Activated CD8-positive, alpha-beta T cell treated with anti-CD3 and anti-CD28 coated beads for 36 hours (primary cell): ENCODE measurements around the gene PDE8B. TPM values are rescaled to one million over a fixed set of nuclear protein-coding genes. Genes with fewer than 3 reads are reported as not detected.

ENCODE experiments used
- ATAC-seq: fragments of 200-7000 bp; cut with Tn5 transposase; one replicate; pipeline ENCODE4 v1.10.0; 2021; ENCODE audit warnings: mild to moderate bottlenecking, moderate library complexity
- CTCF ChIA-PET: fragments of 350-600 bp; sonication (Branson Sonifier 250); formaldehyde crosslinking; loops from one replicate; lab custom pipeline; 2021; ENCODE audit warnings: antibody characterized with exemption; lab: Charles Lee
- POLR2A ChIA-PET: fragments of 350-600 bp; sonication (Branson Sonifier 250); formaldehyde crosslinking; loops from one replicate; lab custom pipeline; 2021; ENCODE audit warnings: antibody characterized with exemption; lab: Charles Lee
- DNase-seq: peaks from one replicate; pipeline ENCODE4 v3.0.0-alpha.2; 2020
- H3K27ac Mint-ChIP-seq: one replicate; pipeline ENCODE4 v1.8.0; 2021; ENCODE audit warnings: mild to moderate bottlenecking, mixed read lengths
- H3K27me3 Mint-ChIP-seq: one replicate; pipeline ENCODE4 v1.8.0; 2021; ENCODE audit warnings: mixed read lengths
- H3K36me3 Mint-ChIP-seq: one replicate; pipeline ENCODE4 v1.8.0; 2021; ENCODE audit warnings: low read depth, mixed read lengths
- H3K4me1 Mint-ChIP-seq: one replicate; pipeline ENCODE4 v1.8.0; 2021; ENCODE audit warnings: low read depth, mixed read lengths
- H3K4me3 Mint-ChIP-seq: one replicate; pipeline ENCODE4 v1.8.0; 2021; ENCODE audit warnings: mild to moderate bottlenecking, moderate library complexity, mixed read lengths
- H3K9me3 Mint-ChIP-seq: one replicate; pipeline ENCODE4 v1.8.0; 2021; ENCODE audit warnings: mixed read lengths
- intact Hi-C: fragments of 100-400 bp; cut with micrococcal nuclease; formaldehyde crosslinking; loops from one replicate; pipeline ENCODE4 v1.10.0; 2022
- total RNA-seq, 2 experiments: library from RNA; stranded (reverse); gene quantifications; one replicate each; pipeline ENCODE4 v1.2.3, GENCODE V29; 2021
- TF ChIP-seq, protein P1 (sequence below): fragments of 200-600 bp; IDR thresholded peaks from one replicate; pipeline ENCODE4 v1.8.0; 2022; ENCODE audit warnings: antibody characterized with exemption, mild to moderate bottlenecking

The PDE8B gene
- total RNA-seq, 2 experiments from 2014 or later: 0.47 TPM; not detected in 1

- TF ChIP-seq, protein P1, sequence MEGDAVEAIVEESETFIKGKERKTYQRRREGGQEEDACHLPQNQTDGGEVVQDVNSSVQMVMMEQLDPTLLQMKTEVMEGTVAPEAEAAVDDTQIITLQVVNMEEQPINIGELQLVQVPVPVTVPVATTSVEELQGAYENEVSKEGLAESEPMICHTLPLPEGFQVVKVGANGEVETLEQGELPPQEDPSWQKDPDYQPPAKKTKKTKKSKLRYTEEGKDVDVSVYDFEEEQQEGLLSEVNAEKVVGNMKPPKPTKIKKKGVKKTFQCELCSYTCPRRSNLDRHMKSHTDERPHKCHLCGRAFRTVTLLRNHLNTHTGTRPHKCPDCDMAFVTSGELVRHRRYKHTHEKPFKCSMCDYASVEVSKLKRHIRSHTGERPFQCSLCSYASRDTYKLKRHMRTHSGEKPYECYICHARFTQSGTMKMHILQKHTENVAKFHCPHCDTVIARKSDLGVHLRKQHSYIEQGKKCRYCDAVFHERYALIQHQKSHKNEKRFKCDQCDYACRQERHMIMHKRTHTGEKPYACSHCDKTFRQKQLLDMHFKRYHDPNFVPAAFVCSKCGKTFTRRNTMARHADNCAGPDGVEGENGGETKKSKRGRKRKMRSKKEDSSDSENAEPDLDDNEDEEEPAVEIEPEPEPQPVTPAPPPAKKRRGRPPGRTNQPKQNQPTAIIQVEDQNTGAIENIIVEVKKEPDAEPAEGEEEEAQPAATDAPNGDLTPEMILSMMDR: no peak
- Mint-ChIP-seq H3K27ac (no peak overlapping the region), H3K4me1 (no peaks in the 10 kb centered on the region), H3K27me3 (peaks cover 30% of the 10 kb centered on the region), H3K36me3 (no peaks in the 10 kb centered on the region), H3K4me3 (no peak overlapping the region), H3K9me3 (no peaks in the 10 kb centered on the region)
- CTCF ChIA-PET: interaction anchor here (0.6 to 1.4 kb wide), 4 partner anchors 18 to 466 kb away, joined by 3 read pairs; no protein-coding TSS in a partner anchor
- POLR2A ChIA-PET: no interaction called here
- no peak for DNase-seq
- no peak for ATAC-seq
- intact Hi-C loops: no loop called here
Measured at GRCh38 chr5:77221115-77221514, 10.6 kb downstream of the PDE8B start.

DNA sequence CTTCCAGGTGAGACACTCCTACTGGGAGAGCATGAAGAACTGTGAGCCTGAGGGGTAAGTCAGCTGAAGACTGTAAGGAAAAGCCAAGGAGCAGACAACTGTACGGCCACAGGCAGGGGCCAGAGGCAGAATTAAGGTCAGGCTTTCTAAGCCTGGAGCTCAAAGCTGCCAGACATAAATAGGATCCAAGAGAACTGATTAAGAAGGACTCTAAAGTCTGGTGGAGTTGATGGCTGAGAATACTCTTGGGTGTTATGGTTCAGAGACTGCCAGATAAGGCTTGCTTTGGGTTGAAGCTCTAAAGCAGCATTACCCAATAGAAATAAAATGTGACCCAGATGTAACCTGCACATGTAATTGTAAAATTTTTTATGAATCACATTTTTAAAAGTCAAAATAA, 12.2 kb downstream of the PDE8B start:
- ATAC-seq: no peak
- no peaks in the 10 kb centered on the region for H3K36me3 Mint-ChIP-seq
- intact Hi-C loops: no loop called here
- CTCF ChIA-PET: no interaction called here
- POLR2A ChIA-PET: no interaction called here
- H3K4me3 Mint-ChIP-seq: no peak overlapping the region
- peaks cover 25% of the 10 kb centered on the region for H3K27me3 Mint-ChIP-seq
- DNase-seq: no peak
- H3K27ac Mint-ChIP-seq: no peak overlapping the region
- H3K4me1 Mint-ChIP-seq: no peaks in the 10 kb centered on the region
- H3K9me3 Mint-ChIP-seq: no peaks in the 10 kb centered on the region
- TF ChIP-seq, protein P1: no peak

GRCh38 chr5:77223653-77224052, 13.2 kb downstream of the PDE8B start:
- Mint-ChIP-seq H3K9me3 (no peaks in the 10 kb centered on the region), H3K27me3 (peaks cover 24% of the 10 kb centered on the region), H3K27ac (no peak overlapping the region), H3K4me3 (no peak overlapping the region), H3K4me1 (no peaks in the 10 kb centered on the region), H3K36me3 (no peaks in the 10 kb centered on the region)
- no peak for DNase-seq
- no peak for ATAC-seq
- TF ChIP-seq, protein P1: no peak
- intact Hi-C loops: no loop called here
- ChIA-PET POLR2A (no interaction called here), CTCF (no interaction called here)

DNA sequence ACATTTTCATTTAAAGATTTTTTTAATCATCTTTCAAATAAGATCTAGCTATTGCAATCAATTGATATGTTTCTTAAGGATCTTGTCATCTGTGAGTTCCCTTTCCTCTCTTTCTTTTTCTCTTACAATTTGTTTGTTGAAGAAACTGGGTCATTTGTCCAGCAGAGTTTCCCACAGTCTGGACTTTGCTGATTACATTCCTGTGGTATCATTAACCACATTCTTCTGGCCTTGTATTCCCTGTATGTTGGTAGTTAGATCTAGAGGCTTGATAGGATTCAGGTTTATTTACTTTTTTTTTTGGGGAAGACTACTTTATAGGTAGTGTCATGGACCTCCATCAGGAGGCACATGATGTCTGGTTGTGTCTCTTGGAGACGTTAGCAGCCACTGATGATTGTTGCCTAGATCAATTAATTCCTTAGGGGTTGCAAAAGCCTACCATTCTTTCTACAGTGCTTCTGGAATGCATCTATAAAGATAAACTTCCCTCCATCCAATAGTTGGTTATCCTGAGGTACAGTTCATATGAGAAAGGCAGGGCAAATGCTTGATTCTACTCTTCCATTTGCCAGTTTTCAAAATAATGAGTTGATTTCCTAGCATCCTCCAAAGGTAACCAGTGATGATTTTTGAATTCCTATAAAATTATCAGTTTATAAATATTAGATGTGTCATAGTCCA, 14.3 kb downstream of the PDE8B start:
- H3K27me3 Mint-ChIP-seq: peaks cover 23% of the 10 kb centered on the region
- H3K36me3 Mint-ChIP-seq: no peaks in the 10 kb centered on the region
- H3K4me3 Mint-ChIP-seq: no peak overlapping the region
- H3K9me3 Mint-ChIP-seq: peaks cover 4% of the 10 kb centered on the region
- ATAC-seq: no peak
- H3K27ac Mint-ChIP-seq: no peak overlapping the region
- TF ChIP-seq, protein P1: no peak
- H3K4me1 Mint-ChIP-seq: no peaks in the 10 kb centered on the region
- no peak for DNase-seq
- ChIA-PET CTCF (no interaction called here), POLR2A (no interaction called here)
- intact Hi-C loops: no loop called here

- H3K36me3 Mint-ChIP-seq: no peaks in the 10 kb centered on the region
- intact Hi-C loops: no loop called here
- TF ChIP-seq, protein P1: no peak
- peaks cover 6% of the 10 kb centered on the region for H3K9me3 Mint-ChIP-seq
- DNase-seq (no peak), ATAC-seq (no peak)
- no peak overlapping the region for H3K27ac Mint-ChIP-seq
- peaks cover 25% of the 10 kb centered on the region for H3K27me3 Mint-ChIP-seq
- H3K4me3 Mint-ChIP-seq: no peak overlapping the region
- POLR2A ChIA-PET: no interaction called here
- H3K4me1 Mint-ChIP-seq: no peaks in the 10 kb centered on the region
- CTCF ChIA-PET: no interaction called here
Measured at GRCh38 chr5:77225531-77225930, 15.1 kb downstream of the PDE8B start.
